Aorta (tissue), 5 donors: ENCODE results near the gene SPP1. TPM values are rescaled to one million over a fixed set of nuclear protein-coding genes. Genes with fewer than 3 reads are reported as not detected.

Source experiments
- ATAC-seq: fragments of 200-7000 bp; cut with Tn5 transposase; one replicate; pipeline ENCODE4 v1.9.1; 2022; ENCODE audit warnings: moderate library complexity; ENCODE audit not compliant: low FRiP score
- DNase-seq, 2 donors: peaks; one replicate each; pipeline ENCODE4 v3.0.0-alpha.2; 2020
- H3K27ac ChIP-seq, 2 donors: one replicate each; pipeline ENCODE4 v1.5.1; 2013; ENCODE audit warnings: low read length in 2 of 2, mild to moderate bottlenecking in 2 of 2, moderate library complexity in 2 of 2, control low read depth in 1 of 2, inconsistent platforms in 1 of 2, low read depth in 1 of 2
- H3K27me3 ChIP-seq, 2 donors: one replicate each; pipeline ENCODE4 v1.6.1; 2013; ENCODE audit warnings: control low read depth in 1 of 2, low read length in 1 of 2, mild to moderate bottlenecking in 1 of 2, moderate library complexity in 1 of 2; ENCODE audit not compliant: insufficient read depth in 2 of 2, control insufficient read depth in 1 of 2
- H3K36me3 ChIP-seq, 2 donors: one replicate each; pipeline ENCODE4 v1.6.1; 2013; ENCODE audit warnings: control low read depth in 1 of 2, low read length in 1 of 2, mild to moderate bottlenecking in 1 of 2; ENCODE audit not compliant: insufficient read depth in 2 of 2, control insufficient read depth in 1 of 2
- H3K4me1 ChIP-seq, 2 donors: one replicate each; pipeline ENCODE4 v1.6.1; 2013; ENCODE audit warnings: low read length in 2 of 2, control low read depth in 1 of 2, mild to moderate bottlenecking in 1 of 2, moderate library complexity in 1 of 2; ENCODE audit not compliant: insufficient read depth in 2 of 2, control insufficient read depth in 1 of 2
- H3K4me3 ChIP-seq, 2 donors: one replicate each; pipeline ENCODE4 v1.5.1; 2013; ENCODE audit warnings: low read length in 2 of 2, control low read depth in 1 of 2, mild to moderate bottlenecking in 1 of 2
- H3K9me3 ChIP-seq: one replicate; pipeline ENCODE4 v1.6.1; 2013; ENCODE audit warnings: mild to moderate bottlenecking, low read length; ENCODE audit not compliant: control insufficient read depth
- WGBS, 2 donors: extraction: QIAGEN DNeasy Blood & Tissue Kit; methylation state at CpG; one replicate each; pipeline ENCODE4 v1.1.7; 2013; 5-methylcytosine and 5-hydroxymethylcytosine counted together
- intact Hi-C, 2 donors: fragments of 100-400 bp; cut with DNase I; formaldehyde crosslinking; loops; one replicate each; pipeline versions ENCODE4 v1.14.2 to v1.15.0; 2022
- polyA plus RNA-seq, 2 donors: library from polyadenylated mRNA; stranded (reverse); fragments of 200-250 nt; gene quantifications; one replicate each; pipeline ENCODE4 v1.2.3, GENCODE V29; 2013
- total RNA-seq, 2 donors: library from RNA; stranded (reverse); fragmentation: NEBNext Ultra II Directional; extraction: Animal tissue kit (Norgen Biotek cat#: 25700); gene quantifications; one replicate each; pipeline ENCODE4 v1.2.1, GENCODE V29; 2021
- donor health status: healthy with polysubstance abuse.
- donor health status: Bipolar disorder and iron deficiency.
- donor health status: DM: no; HTN: no; CAD: no.
- donor health status: DM: no; HTN: no; CAD: no.
- donor health status: DM: yes; HTN: yes; CAD: no.

SPP1 gene
- total and polyA plus RNA-seq, 4 donors = 3.7 to 199 (median 135) TPM

- Histone ChIP-seq H3K27ac (peak overlapping the region; percentile 65 to 77), H3K27me3 (no peaks in the 10 kb centered on the region), H3K36me3 (no peaks in the 10 kb centered on the region), H3K9me3 (no peaks in the 10 kb centered on the region), H3K4me3 (peak overlapping the region; percentile 85 to 100), H3K4me1 (peaks cover 4 to 5% of the 10 kb centered on the region in 2 donors)
- DNase-seq = no peak
- intact Hi-C loops = loop anchor here in 1 of 2 donors (10.0 kb wide), 1 partner anchor 471 kb away; no protein-coding TSS in a partner anchor
- 24 to 33% methylated on average over 10 of the region's 10 CpGs for WGBS, 2 donors
- no peak for ATAC-seq
Measured at GRCh38 chr4:88005946-88006345, 30.4 kb downstream of the SPP1 start.

GRCh38 chr4:88006956-88007303, 31.4 kb downstream of the SPP1 start:
- Histone ChIP-seq H3K36me3 (no peaks in the 10 kb centered on the region), H3K4me3 (peak overlapping the region; percentile 85 to 100), H3K9me3 (no peaks in the 10 kb centered on the region), H3K27ac (peak overlapping the region; percentile 40 to 96), H3K27me3 (no peaks in the 10 kb centered on the region), H3K4me1 (peaks cover 4 to 5% of the 10 kb centered on the region in 2 donors)
- intact Hi-C loops = loop anchor here in 1 of 2 donors (10.0 kb wide), 1 partner anchor 472 kb away; no protein-coding TSS in a partner anchor
- DNase-seq (peak in 1 of 2 donors; percentile 64), ATAC-seq (peak; percentile 11)
- WGBS, 2 donors = 7 to 8% methylated on average over 10 of the region's 10 CpGs

- H3K9me3 ChIP-seq = no peaks in the 10 kb centered on the region
Measured at GRCh38 chr4:88007304-88008121, 32.0 kb downstream of the SPP1 start, which contains the start of gene PKD2. Gene PKD2 (plus strand): TSS chr4:88007635. CDS start chr4:88007734, 99 bp downstream.

GRCh38 chr4:88008122-88008742, 32.7 kb downstream of the SPP1 start:
- H3K9me3 ChIP-seq = no peaks in the 10 kb centered on the region
- H3K4me1 ChIP-seq = peaks cover 4% of the 10 kb centered on the region in 2 donors
- ATAC-seq (peak; percentile 45), DNase-seq (peak; percentile 69 to 80)
- no peaks in the 10 kb centered on the region for H3K27me3 ChIP-seq
- intact Hi-C loops = loop anchor here in 1 of 2 donors (10.0 kb wide), 1 partner anchor 473 kb away; no protein-coding TSS in a partner anchor
- H3K4me3 ChIP-seq = peak overlapping the region; percentile 99 to 100
- 0 to 1% methylated on average over 29 to 51 of the region's 51 CpGs for WGBS, 2 donors
- H3K36me3 ChIP-seq = no peaks in the 10 kb centered on the region
- peak overlapping the region; percentile 100 for H3K27ac ChIP-seq

More at GRCh38 chr4:88007304-88008121, 32.0 kb downstream of the SPP1 start, which contains the start of gene PKD2:
- H3K4me1 ChIP-seq = peaks cover 4% of the 10 kb centered on the region in 2 donors
- H3K4me3 ChIP-seq = peak within 1 kb of the TSS; percentile 99 to 100
- no peaks in the 10 kb centered on the region for H3K36me3 ChIP-seq
- DNase-seq = peak; percentile 94 to 98
- intact Hi-C loops = loop anchor here in 1 of 2 donors (10.0 kb wide), 1 partner anchor 473 kb away; no protein-coding TSS in a partner anchor
- H3K27ac ChIP-seq = peak within 1 kb of the TSS; percentile 100
- H3K27me3 ChIP-seq = no peaks in the 10 kb centered on the region
- peak; percentile 92 for ATAC-seq
- WGBS, 2 donors = 1% methylated on average over 65 to 116 of the region's 116 CpGs

GRCh38 chr4:88008743-88009171, 33.2 kb downstream of the SPP1 start:
- H3K4me3 ChIP-seq = peak overlapping the region; percentile 99 to 100
- no peaks in the 10 kb centered on the region for H3K27me3 ChIP-seq
- no peak for ATAC-seq
- intact Hi-C loops = loop anchor here in 1 of 2 donors (10.0 kb wide), 1 partner anchor 474 kb away; no protein-coding TSS in a partner anchor
- no peaks in the 10 kb centered on the region for H3K36me3 ChIP-seq
- 1 to 2% methylated on average over 5 of the region's 5 CpGs for WGBS, 2 donors
- H3K9me3 ChIP-seq = no peaks in the 10 kb centered on the region
- H3K4me1 ChIP-seq = peaks cover 4% of the 10 kb centered on the region in 2 donors
- H3K27ac ChIP-seq = peak overlapping the region; percentile 63 to 94
- no peak for DNase-seq

GRCh38 chr4:88009871-88010270, 34.4 kb downstream of the SPP1 start:
- 5 to 7% methylated on average over 5 of the region's 5 CpGs for WGBS, 2 donors
- ATAC-seq = no peak
- no peak for DNase-seq
- intact Hi-C loops = loop anchor here (10.0 kb wide), 2 partner anchors 475 to 485 kb away; partner anchors contain the start of gene SPARCL1 (in 1 of the 2)
- no peaks in the 10 kb centered on the region for H3K27me3 ChIP-seq
- no peaks in the 10 kb centered on the region for H3K36me3 ChIP-seq
- H3K9me3 ChIP-seq = no peaks in the 10 kb centered on the region
- H3K4me3 ChIP-seq = peak overlapping the region; percentile 52 to 73
- peaks cover 2 to 3% of the 10 kb centered on the region in 2 donors for H3K4me1 ChIP-seq
- H3K27ac ChIP-seq = peak overlapping the region; percentile 37 to 82

- WGBS, 2 donors = 5% methylated on average over 2 of the region's 2 CpGs
- H3K4me3 ChIP-seq = peak overlapping the region; percentile 52 to 73
- H3K27ac ChIP-seq = peak overlapping the region; percentile 64 to 82
- DNase-seq (no peak), ATAC-seq (no peak)
- peaks cover 2 to 4% of the 10 kb centered on the region in 2 donors for H3K4me1 ChIP-seq
- H3K27me3 ChIP-seq = no peaks in the 10 kb centered on the region
- intact Hi-C loops = loop anchor here in 1 of 2 donors (10.0 kb wide), 1 partner anchor 486 kb away; the partner anchor contains the start of gene SPARCL1
- no peaks in the 10 kb centered on the region for H3K36me3 ChIP-seq
- no peaks in the 10 kb centered on the region for H3K9me3 ChIP-seq
Measured at GRCh38 chr4:88010966-88011365, 35.5 kb downstream of the SPP1 start.

GRCh38 chr4:88012647-88013046, 37.1 kb downstream of the SPP1 start:
- Histone ChIP-seq H3K27me3 (no peaks in the 10 kb centered on the region), H3K4me1 (peaks cover 4 to 8% of the 10 kb centered on the region in 2 donors), H3K4me3 (peak overlapping the region; percentile 17 to 51), H3K27ac (peak overlapping the region; percentile 19 to 83), H3K36me3 (no peaks in the 10 kb centered on the region), H3K9me3 (no peaks in the 10 kb centered on the region)
- DNase-seq (no peak), ATAC-seq (no peak)
- 8 to 9% methylated on average over 3 of the region's 3 CpGs for WGBS, 2 donors
- intact Hi-C loops = loop anchor here in 1 of 2 donors (10.0 kb wide), 1 partner anchor 488 kb away; the partner anchor contains the start of gene SPARCL1
